ENCODE results near the gene P4HB. TPM values are rescaled to one million over a fixed set of nuclear protein-coding genes. Genes with fewer than 3 reads are reported as not detected.

The P4HB gene
- total and polyA plus RNA-seq, 2 of the 4 experiments (the other 2 are of a cell fraction): 599 to 932 TPM

DNA sequence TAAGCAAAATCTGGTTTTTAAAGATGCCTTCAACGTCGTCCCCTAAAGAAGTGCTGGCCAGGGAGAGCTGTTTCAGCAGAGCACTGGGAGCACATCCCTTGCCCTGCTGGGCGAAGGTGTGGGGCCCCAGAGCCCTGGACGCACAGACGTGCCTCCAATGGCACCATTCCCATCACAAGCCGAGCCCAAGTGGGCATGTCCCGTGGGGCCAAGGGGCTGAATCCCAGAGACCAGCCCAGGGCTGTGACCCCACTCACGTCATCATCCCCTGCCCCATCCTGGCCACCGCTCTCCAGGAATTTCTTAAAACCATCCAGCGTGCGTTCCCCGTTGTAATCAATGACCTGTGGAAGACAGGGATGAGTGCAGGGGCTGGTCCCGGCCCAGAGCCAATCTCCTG, 15.4 kb downstream of the P4HB start:
- Histone ChIP-seq H2AK5ac (ENCODE audit: low read depth, low read length) (no peak overlapping the region), H4K5ac (ENCODE audit: low read depth, low read length) (no peak overlapping the region), H3K23ac (ENCODE audit: low read depth, low read length) (no peak overlapping the region), H4K91ac (ENCODE audit: insufficient read depth, low read depth, low read length) (no peak overlapping the region), H3K4me3 (ENCODE audit: insufficient read depth, low read depth, low read length) (no peak overlapping the region), H3K27ac (ENCODE audit: insufficient read depth, low read length) (no peak overlapping the region), H3K14ac (replicated peaks; ENCODE audit: low read depth, low read length) (no peak overlapping the region), H2AK9ac (replicated peaks; ENCODE audit: low read depth, low read length, poor library complexity) (no peak overlapping the region), H3K36me3 (ENCODE audit: control insufficient read depth, insufficient read depth, low read length) (peaks cover 62% of the 10 kb centered on the region), H3K4ac (ENCODE audit: low read depth, low read length) (no peak overlapping the region), H3K18ac (ENCODE audit: low read depth, low read length) (no peak overlapping the region), H2BK120ac (ENCODE audit: low read depth, low read length) (no peak overlapping the region), H3K56ac (ENCODE audit: extremely low read depth, insufficient read depth, low read length) (no peak overlapping the region), H2BK15ac (ENCODE audit: low read depth, low read length) (no peak overlapping the region), H3K9ac (ENCODE audit: low read depth, low read length) (no peak overlapping the region), H2AFZ (replicated peaks; ENCODE audit: low read length, poor library complexity) (no peak overlapping the region), H3K27me3 (ENCODE audit: control insufficient read depth, insufficient read depth, low read length) (no peaks in the 10 kb centered on the region), H2BK20ac (ENCODE audit: low read depth, low read length) (no peak overlapping the region), H4K8ac (ENCODE audit: low read depth in 2 of 2, low read length in 2 of 2) (no peak overlapping the region), H3K9me1 (ENCODE audit: insufficient read depth, low read length) (no peaks in the 10 kb centered on the region), H2BK5ac (ENCODE audit: low read depth, low read length, poor library complexity, severe bottlenecking) (no peak overlapping the region), H3K4me2 (ENCODE audit: low read depth, low read length) (no peak overlapping the region), H3K9me3 (ENCODE audit: control insufficient read depth, insufficient read depth, low read length) (no peaks in the 10 kb centered on the region), H4K20me1 (ENCODE audit: insufficient read depth, low read length) (peaks cover 49% of the 10 kb centered on the region), H3K4me1 (ENCODE audit: control insufficient read depth, insufficient read depth, low read length) (no peaks in the 10 kb centered on the region), H3K79me1 (ENCODE audit: low read depth in 1 of 2, low read length in 2 of 2) (peaks cover 4 to 36% of the 10 kb centered on the region in 2 experiments)
- intact Hi-C loops (cut with micrococcal nuclease): no loop called here
- dilution Hi-C loops (cut with HindIII; ENCODE audit: low sequenced_read_pairs, unreplicated experiment): no loop called here
- ATAC-seq (ENCODE audit: low read depth) (no peak), DNase-seq (no peak)
- no peak for TF ChIP-seq MXI1 (IDR thresholded peaks at IDR 0.05; ENCODE audit: borderline replicate concordance, low read depth, low read length)
- TF ChIP-seq RAD21 (IDR thresholded peaks at IDR 0.05; ENCODE audit: low read length): no peak
- TF ChIP-seq, protein P1, sequence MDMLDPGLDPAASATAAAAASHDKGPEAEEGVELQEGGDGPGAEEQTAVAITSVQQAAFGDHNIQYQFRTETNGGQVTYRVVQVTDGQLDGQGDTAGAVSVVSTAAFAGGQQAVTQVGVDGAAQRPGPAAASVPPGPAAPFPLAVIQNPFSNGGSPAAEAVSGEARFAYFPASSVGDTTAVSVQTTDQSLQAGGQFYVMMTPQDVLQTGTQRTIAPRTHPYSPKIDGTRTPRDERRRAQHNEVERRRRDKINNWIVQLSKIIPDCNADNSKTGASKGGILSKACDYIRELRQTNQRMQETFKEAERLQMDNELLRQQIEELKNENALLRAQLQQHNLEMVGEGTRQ (IDR thresholded peaks at IDR 0.05; ENCODE audit: low read depth, low read length): no peak
- no peak for TF ChIP-seq RCOR1 (IDR thresholded peaks at IDR 0.05; ENCODE audit: insufficient replicate concordance, low read length)
- no peak for TF ChIP-seq RFX5 (IDR thresholded peaks at IDR 0.05; ENCODE audit: low read depth, low read length)
- TF ChIP-seq POLR2A (IDR thresholded peaks at IDR 0.05; ENCODE audit: low read depth, low read length): no peak; the same call in 1 of the 2 replicates
- TF ChIP-seq BHLHE40 (IDR thresholded peaks at IDR 0.05; ENCODE audit: low read depth, low read length): no peak
- no TSS peak for BruUV-seq (replicated peaks)
- in situ Hi-C loops (cut with MboI; ENCODE audit: low sequenced_read_pairs): no loop called here
- WGBS, 2 experiments (ENCODE audit: extremely low coverage in 2 of 2, insufficient read length in 1 of 2): 90% methylated on average over 4 of the region's 13 CpGs; no CpG with 5 or more reads in 1 of the 2 experiments
- POLR2A ChIA-PET (ENCODE audit: unreplicated experiment): interaction anchor here (1.0 kb wide), 1 partner anchor 10 kb away, joined by 3 read pairs; no protein-coding TSS in a partner anchor
- CTCF ChIA-PET: no interaction called here
